ENCODE measurements around the gene TMC2.

TMC2 gene

DNA sequence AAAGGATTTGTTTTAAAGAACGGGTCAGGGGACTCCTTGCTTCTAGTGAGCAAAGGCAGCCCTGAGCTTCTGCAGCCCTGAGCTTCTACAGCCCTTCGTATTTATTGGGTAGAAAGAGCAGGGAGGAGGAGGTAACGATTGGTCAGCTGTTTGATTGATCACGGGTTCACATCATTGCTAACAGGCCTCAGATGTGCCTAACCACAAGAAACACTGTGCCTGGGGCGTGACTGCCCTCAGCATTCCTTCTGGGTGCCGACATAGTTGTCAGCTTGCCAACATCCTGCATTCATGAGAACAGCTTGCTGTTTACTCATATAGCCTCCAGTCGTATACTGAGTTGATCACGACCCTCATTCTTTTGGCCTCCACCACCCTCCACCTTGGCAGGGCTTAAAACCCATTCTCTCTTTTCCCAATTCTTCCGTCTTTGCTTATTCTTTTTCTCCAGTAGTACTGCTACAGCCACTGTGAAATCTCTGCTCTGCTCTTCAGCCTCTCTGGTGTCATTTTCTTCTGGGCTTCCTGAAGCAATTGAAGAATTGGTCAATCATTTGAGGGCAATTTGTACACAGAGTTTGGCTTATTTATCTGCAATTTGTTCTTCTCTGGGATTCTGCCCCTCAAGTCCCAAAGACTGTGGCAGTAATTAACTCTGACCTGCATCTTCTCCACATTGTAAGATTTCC, 90.6 kb downstream of the TMC2 start:
- DNase-seq (ENCODE audit: low spot score), result no peak

- no peak for DNase-seq (ENCODE audit: low spot score)
These were observed 94.9 kb downstream of the TMC2 start for GRCh38 chr20:2631228-2631627.

- no peak for DNase-seq (ENCODE audit: low spot score)
These were observed 97.0 kb downstream of the TMC2 start for GRCh38 chr20:2633381-2633780.

- no peak for DNase-seq (ENCODE audit: low spot score)
These were observed 100.9 kb downstream of the TMC2 start for GRCh38 chr20:2637246-2637645.

DNA sequence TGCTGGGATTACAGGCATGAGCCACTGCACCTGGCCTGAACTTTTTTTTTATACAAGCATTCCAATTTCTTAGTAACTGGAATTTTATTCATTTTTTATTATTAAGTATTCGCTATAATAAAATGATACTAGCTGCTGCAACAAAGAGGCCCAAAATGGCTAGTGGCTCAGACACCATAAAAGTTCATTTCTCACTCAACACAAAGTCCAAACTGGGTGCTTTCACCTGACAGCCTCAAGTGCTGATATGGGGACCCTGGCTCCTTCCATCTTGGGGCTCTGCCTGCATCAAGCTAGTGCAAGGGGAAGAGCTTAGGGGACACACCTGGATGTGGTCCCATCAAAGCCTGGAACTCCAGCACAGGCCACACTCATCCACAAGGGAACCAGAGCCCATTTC, 103.9 kb downstream of the TMC2 start:
- DNase-seq (ENCODE audit: low spot score), result no peak

- no peak for DNase-seq (ENCODE audit: low spot score)
These were observed 104.5 kb downstream of the TMC2 start for GRCh38 chr20:2640899-2641298.

DNA sequence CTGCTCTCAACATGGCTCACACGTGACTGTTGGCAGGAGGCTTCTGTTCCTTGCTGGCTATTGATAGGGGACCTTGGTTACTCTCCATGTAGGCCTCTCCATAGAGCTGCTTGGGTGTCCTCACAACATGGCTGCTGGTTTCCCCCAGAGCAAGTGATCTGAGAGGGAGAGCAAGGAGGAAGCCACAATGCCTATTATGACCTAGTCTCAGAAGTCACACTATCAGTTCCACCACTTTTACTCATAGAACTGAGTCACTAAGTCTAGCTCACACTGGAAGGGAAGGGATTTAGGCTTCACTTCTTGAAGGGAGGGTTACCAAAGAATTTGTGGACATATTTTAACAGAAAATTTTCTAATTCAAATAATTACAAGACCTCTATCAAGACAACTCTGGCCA, 107.3 kb downstream of the TMC2 start:
- DNase-seq (ENCODE audit: low spot score), result no peak

DNA sequence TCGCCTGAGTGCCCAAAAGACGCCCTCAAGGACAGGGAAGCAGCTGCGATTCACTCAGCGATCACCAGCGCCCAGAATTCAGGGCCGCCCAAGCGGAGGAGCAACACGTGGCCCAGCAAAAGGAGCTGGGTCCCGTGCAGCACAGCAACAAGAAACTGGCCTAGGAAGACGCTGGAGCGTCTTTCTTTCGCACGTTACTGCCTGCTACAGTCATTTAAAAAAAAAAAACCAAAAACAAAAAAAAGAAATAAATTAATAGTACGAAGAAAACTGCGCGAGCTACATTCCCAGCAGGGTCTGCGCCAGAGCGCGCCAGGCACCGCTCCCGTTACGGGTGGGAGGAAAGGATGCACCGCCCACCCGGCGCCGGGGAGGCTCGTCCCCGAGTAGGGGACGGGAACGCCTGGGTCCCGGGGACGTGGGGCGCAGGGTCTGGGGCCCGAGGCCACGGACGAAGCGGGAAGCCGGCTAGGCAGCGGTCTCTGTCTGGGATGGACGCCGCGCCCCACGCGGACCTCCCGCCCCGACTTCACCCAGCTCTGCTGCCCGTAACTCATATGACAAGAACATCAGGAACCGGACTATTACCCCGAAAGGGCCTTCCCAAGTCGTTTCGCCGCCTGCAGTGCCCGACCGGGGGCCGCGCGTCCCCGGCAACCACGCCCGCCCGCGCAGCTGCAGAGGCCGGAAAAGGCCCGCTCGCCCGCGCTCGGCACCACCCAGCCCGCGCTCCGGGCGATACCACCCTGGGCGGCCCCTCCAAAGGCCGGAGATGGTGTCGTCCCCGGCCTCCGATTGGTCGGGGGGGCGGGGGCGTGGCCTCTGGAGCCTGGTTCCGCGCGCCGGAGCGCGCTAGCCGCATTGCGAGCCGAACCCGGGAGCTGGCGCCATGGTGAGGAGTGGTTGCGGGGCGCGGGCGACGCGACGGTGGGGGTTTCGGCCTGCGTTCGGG, 115.7 kb downstream of the TMC2 start, which contains the start of gene NOP56:
TSS of gene NOP56 (plus strand) at position 861 of the 952 bp plus-strand sequence. CDS start at position 890, 29 bp downstream.
- peak; percentile 98 for DNase-seq (ENCODE audit: low spot score)

- peak; percentile 62 for DNase-seq (ENCODE audit: low spot score)
These were observed 116.6 kb downstream of the TMC2 start for GRCh38 chr20:2652724-2653555.

DNA sequence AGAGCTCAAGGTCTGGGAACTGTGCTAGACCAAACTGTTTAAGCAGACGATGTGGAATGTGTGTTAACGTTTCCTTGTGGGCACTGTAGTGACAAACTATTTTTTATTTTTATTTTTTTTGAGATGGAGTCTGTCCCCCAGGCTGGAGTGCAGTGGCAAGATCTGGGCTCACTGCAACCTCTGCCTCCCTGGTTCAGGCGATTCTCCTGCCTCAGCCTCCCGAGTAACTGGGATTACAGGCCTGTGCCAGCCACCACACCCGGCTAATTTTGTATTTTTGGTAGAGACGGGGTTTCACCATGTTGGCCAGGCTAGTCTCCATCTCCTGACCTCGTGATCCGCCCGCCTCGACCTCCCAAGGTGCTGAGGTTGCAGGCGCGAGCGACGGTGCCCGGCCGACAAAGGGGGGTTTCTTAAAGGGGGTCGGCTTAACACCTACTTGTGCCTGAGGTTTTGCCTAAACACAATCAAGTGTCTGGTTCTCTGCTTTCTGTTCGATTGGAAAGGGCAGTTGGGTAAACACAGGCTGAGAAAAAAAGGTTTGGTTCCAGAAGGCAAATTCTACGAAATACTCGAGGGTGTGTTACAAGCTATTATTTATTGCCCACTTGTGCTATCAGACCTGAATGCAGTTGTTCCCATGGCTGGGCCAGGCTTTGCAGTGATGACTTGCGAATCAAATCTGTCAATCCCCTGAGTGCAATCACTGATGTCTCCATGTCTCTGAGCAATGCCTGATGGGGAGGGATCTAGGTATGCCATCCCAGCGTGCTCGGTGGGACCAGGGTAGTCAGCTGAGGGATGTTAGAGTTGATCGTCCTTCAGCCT, 117.4 kb downstream of the TMC2 start:
- no peak for DNase-seq (ENCODE audit: low spot score)

GRCh38 chr20:2654384-2654822, 118.0 kb downstream of the TMC2 start:
- no peak for DNase-seq (ENCODE audit: low spot score)

DNA sequence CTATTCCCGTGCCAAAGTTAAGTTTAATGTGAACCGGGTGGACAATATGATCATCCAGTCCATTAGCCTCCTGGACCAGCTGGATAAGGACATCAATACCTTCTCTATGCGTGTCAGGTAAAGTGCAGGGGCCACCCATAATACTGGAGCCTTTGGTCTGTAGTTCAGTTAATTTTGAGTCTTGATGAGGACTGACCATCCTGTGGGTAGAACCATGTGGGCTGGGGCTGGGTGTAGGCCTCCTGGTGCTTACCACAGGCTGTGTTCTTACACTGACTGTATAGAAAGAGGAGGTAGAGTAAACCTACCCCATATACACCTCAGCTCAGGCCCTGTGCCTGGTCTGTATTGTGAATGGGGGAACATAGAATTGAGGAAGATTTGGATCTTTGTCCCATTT, 118.5 kb downstream of the TMC2 start:
- DNase-seq (ENCODE audit: low spot score), result no peak

DNA sequence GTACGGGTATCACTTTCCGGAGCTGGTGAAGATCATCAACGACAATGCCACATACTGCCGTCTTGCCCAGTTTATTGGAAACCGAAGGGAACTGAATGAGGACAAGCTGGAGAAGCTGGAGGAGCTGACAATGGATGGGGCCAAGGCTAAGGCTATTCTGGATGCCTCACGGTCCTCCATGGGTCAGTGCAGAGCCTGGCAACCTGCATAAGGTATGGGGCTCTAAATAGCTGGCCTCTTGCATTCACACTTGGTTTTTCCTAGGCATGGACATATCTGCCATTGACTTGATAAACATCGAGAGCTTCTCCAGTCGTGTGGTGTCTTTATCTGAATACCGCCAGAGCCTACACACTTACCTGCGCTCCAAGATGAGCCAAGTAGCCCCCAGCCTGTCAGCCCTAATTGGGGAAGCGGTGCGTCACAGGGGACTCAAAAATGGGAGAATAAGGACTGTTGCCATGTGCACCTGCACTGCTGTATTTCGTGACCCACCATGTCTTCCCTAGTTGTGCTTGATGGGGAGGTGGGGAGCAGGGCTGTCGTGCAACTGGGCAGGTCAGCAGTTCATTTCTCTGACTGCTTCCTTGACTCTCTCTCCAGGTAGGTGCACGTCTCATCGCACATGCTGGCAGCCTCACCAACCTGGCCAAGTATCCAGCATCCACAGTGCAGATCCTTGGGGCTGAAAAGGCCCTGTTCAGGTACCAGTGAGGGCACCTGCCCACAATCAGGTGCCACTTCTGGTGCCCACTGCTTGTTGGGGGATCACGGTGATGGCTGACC, 119.2 kb downstream of the TMC2 start:
- no peak for DNase-seq (ENCODE audit: low spot score)

- DNase-seq (ENCODE audit: low spot score), result no peak
These were observed 120.2 kb downstream of the TMC2 start for GRCh38 chr20:2656471-2657117.

GRCh38 chr20:2657241-2657640, 120.9 kb downstream of the TMC2 start:
- DNase-seq (ENCODE audit: low spot score), result no peak

DNA sequence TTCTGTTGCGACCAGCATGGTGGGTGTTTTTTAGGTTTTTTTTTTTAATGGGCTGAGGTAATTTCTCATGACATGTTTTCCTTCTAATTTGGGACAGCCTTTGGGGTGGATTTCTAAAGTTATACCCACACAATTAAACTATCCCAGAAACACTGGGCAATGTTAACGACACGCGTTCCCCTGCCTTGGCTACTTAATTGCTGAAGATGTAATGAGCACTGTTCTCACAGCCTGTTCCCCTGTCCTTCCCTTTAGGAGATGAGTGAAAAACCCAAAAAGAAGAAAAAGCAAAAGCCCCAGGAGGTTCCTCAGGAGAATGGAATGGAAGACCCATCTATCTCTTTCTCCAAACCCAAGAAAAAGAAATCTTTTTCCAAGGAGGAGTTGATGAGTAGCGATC, 121.3 kb downstream of the TMC2 start:
- no peak for DNase-seq (ENCODE audit: low spot score)

GRCh38 chr20:2658414-2659354, 122.3 kb downstream of the TMC2 start:
- DNase-seq (ENCODE audit: low spot score), result no peak

- no peak for DNase-seq (ENCODE audit: low spot score)
These were observed 123.2 kb downstream of the TMC2 start for GRCh38 chr20:2659547-2659946.

- DNase-seq (ENCODE audit: low spot score), result no peak
These were observed 127.1 kb downstream of the TMC2 start for GRCh38 chr20:2663364-2663886.
